ENCODE data around the gene MAST4.

DNA sequence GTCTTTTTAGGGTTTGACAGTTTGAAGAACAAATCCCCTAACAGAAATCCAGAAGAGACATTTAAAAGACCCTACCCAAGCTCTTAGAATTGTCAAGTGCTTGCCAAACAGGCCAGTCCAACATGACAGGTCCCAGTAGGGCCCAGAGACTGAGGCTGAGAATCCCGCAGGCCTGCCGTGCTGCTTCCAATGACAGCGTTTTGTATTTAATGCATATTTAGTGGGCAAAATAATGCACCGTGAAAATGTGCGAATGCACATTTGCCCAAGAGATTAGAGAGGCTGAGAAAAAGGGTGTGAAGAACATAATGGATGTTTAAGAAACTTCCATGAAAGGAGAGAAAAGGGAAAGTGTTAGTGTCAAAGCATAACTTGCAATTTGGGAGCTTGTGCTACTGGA, 542.8 kb downstream of the MAST4 start:
- TF ChIP-seq, protein P1, sequence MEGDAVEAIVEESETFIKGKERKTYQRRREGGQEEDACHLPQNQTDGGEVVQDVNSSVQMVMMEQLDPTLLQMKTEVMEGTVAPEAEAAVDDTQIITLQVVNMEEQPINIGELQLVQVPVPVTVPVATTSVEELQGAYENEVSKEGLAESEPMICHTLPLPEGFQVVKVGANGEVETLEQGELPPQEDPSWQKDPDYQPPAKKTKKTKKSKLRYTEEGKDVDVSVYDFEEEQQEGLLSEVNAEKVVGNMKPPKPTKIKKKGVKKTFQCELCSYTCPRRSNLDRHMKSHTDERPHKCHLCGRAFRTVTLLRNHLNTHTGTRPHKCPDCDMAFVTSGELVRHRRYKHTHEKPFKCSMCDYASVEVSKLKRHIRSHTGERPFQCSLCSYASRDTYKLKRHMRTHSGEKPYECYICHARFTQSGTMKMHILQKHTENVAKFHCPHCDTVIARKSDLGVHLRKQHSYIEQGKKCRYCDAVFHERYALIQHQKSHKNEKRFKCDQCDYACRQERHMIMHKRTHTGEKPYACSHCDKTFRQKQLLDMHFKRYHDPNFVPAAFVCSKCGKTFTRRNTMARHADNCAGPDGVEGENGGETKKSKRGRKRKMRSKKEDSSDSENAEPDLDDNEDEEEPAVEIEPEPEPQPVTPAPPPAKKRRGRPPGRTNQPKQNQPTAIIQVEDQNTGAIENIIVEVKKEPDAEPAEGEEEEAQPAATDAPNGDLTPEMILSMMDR (conservative IDR thresholded peaks at IDR 0.05; ENCODE audit: low read length): no peak
- TF ChIP-seq EZH2phosphoT487 (IDR thresholded peaks at IDR 0.05; ENCODE audit: borderline replicate concordance, low read depth, low read length): no peak
